B cell (primary cell): ENCODE measurements around the gene CERS6.

ENCODE experiments used
- CTCF ChIP-seq: fragments of 200-600 bp; IDR thresholded peaks from one replicate; pipeline ENCODE4 v1.8.0; 2022; ENCODE audit warnings: antibody characterized with exemption, mild to moderate bottlenecking
- EZH2 ChIP-seq: IDR thresholded peaks from 2 replicates; pipeline ENCODE4 v1.6.1; 2012; ENCODE audit warnings: borderline replicate concordance, low read depth, mild to moderate bottlenecking, moderate library complexity, low read length; ENCODE audit not compliant: insufficient read depth, poor library complexity, severe bottlenecking

GRCh38 chr2:168821577-168821976 is 365.5 kb downstream of the CERS6 start:
- TF ChIP-seq CTCF (no peak), EZH2 (no peak)
